Natural killer cell (primary cell): ENCODE data around the gene CNPY1. TPM values are rescaled to one million over a fixed set of nuclear protein-coding genes. Genes with fewer than 3 reads are reported as not detected.
"Not testable (repeated sequence)": the region's sequence is repeated elsewhere in the genome, so short reads cannot be mapped to it uniquely, and the experiment has no call there.

ENCODE experiments used
- ATAC-seq, 3 donors: fragments of 150-1000 bp in 2 of 3; fragments of 200-7000 bp in 1 of 3; cut with Tn5 transposase; 1 replicate in 1 of 3; 2 replicates in 2 of 3; pipeline ENCODE4 v1.10.0; 2021; ENCODE audit warnings: mild to moderate bottlenecking in 2 of 3, moderate library complexity in 2 of 3
- DNase-seq, 2 donors: peaks; one replicate each; pipeline versions ENCODE4 v3.0.0 to v3.0.0-alpha.2; 2013 to 2021; ENCODE audit warnings: mixed read lengths in 1 of 2
- H3K27ac ChIP-seq: one replicate; pipeline ENCODE4 v1.5.1; 2013; ENCODE audit warnings: mild to moderate bottlenecking, low read length
- H3K27me3 ChIP-seq: one replicate; pipeline ENCODE4 v1.6.1; 2013; ENCODE audit warnings: low read length; ENCODE audit not compliant: control insufficient read depth, insufficient read depth
- H3K36me3 ChIP-seq: one replicate; pipeline ENCODE4 v1.6.1; 2013; ENCODE audit warnings: low read length; ENCODE audit not compliant: control insufficient read depth, insufficient read depth
- H3K4me1 ChIP-seq: one replicate; pipeline ENCODE4 v1.6.1; 2013; ENCODE audit warnings: low read length; ENCODE audit not compliant: control insufficient read depth, insufficient read depth
- H3K4me3 ChIP-seq: one replicate; pipeline ENCODE4 v1.5.1; 2013; ENCODE audit warnings: low read length
- H3K9me3 ChIP-seq: one replicate; pipeline ENCODE4 v1.6.1; 2013; ENCODE audit warnings: low read length; ENCODE audit not compliant: control insufficient read depth, insufficient read depth
- H3K27ac Mint-ChIP-seq, 2 donors: one replicate each; pipeline ENCODE4 v1.8.0; 2022; ENCODE audit warnings: mild to moderate bottlenecking in 2 of 2, mixed read lengths in 2 of 2, moderate library complexity in 1 of 2
- H3K27me3 Mint-ChIP-seq, 2 donors: one replicate each; pipeline ENCODE4 v1.8.0; 2022; ENCODE audit warnings: low read depth in 2 of 2, mixed read lengths in 2 of 2
- H3K36me3 Mint-ChIP-seq: one replicate; pipeline ENCODE4 v1.8.0; 2022; ENCODE audit warnings: mixed read lengths
- H3K4me1 Mint-ChIP-seq, 2 donors: one replicate each; pipeline ENCODE4 v1.8.0; 2022; ENCODE audit warnings: mixed read lengths in 2 of 2
- H3K4me3 Mint-ChIP-seq: one replicate; pipeline ENCODE4 v1.8.0; 2022; ENCODE audit warnings: mild to moderate bottlenecking, moderate library complexity, mixed read lengths
- H3K9me3 Mint-ChIP-seq, 2 donors: one replicate each; pipeline ENCODE4 v1.8.0; 2022; ENCODE audit warnings: mixed read lengths in 2 of 2
- WGBS: methylation state at CpG from one replicate; pipeline ENCODE4 v1.1.7; 2013; ENCODE audit warnings: missing lambda C conversion rate; ENCODE audit not compliant: insufficient coverage; 5-methylcytosine and 5-hydroxymethylcytosine counted together
- intact Hi-C: fragments of 100-400 bp; cut with micrococcal nuclease; formaldehyde crosslinking; loops from one replicate; pipeline ENCODE4 v1.14.2; 2022
- total RNA-seq, 4 donors: library from RNA; stranded (reverse); fragments of 120-200 nt in 1 of 4; gene quantifications; one replicate each; pipeline versions ENCODE4 v1.2.3 to v1.2.4, GENCODE V29; 2013 to 2022
- TF ChIP-seq, protein P1 (sequence below): fragments of 200-600 bp; IDR thresholded peaks from one replicate; pipeline ENCODE4 v1.8.0; 2022; ENCODE audit warnings: antibody characterized with exemption

CNPY1 gene
- total RNA-seq, 3 donors from 2014 or later (not counting 1 experiment from before 2014, with no cell fraction given), result not detected

DNA sequence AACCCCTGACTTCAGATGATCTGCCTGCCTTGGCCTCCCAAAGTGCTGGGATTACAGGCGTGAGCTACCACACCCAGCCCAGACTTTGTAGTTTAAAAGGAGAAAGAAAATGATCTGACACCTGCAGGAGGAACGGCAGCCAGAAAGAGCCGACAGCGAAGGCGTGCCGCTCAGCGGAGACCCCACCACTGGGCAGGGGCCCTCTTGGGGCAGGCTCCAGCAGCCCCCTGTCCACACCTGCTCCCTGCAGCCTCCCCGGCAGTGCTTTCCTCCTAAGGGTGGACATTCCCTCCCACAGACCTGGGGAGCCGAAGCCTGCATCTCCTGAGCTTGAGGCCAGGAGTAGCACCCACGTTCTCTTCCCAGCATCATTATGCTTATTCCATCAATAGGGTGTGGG, 19.2 kb upstream of the CNPY1 start:
- no peaks in the 10 kb centered on the region for H3K4me1 ChIP-seq
- Mint-ChIP-seq H3K9me3 (no peaks in the 10 kb centered on the region), H3K27me3 (peaks cover 6 to 14% of the 10 kb centered on the region in 2 donors), H3K4me3 (no peak overlapping the region), H3K27ac (no peak overlapping the region), H3K4me1 (no peaks in the 10 kb centered on the region), H3K36me3 (no peaks in the 10 kb centered on the region)
- DNase-seq (no peak), ATAC-seq (no peak)
- no peak overlapping the region for H3K4me3 ChIP-seq
- no peaks in the 10 kb centered on the region for H3K27me3 ChIP-seq
- no peaks in the 10 kb centered on the region for H3K9me3 ChIP-seq
- intact Hi-C loops, result no loop called here
- H3K36me3 ChIP-seq, result no peaks in the 10 kb centered on the region
- TF ChIP-seq, protein P1, sequence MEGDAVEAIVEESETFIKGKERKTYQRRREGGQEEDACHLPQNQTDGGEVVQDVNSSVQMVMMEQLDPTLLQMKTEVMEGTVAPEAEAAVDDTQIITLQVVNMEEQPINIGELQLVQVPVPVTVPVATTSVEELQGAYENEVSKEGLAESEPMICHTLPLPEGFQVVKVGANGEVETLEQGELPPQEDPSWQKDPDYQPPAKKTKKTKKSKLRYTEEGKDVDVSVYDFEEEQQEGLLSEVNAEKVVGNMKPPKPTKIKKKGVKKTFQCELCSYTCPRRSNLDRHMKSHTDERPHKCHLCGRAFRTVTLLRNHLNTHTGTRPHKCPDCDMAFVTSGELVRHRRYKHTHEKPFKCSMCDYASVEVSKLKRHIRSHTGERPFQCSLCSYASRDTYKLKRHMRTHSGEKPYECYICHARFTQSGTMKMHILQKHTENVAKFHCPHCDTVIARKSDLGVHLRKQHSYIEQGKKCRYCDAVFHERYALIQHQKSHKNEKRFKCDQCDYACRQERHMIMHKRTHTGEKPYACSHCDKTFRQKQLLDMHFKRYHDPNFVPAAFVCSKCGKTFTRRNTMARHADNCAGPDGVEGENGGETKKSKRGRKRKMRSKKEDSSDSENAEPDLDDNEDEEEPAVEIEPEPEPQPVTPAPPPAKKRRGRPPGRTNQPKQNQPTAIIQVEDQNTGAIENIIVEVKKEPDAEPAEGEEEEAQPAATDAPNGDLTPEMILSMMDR, result no peak
- 91% methylated on average over 10 of the region's 10 CpGs for WGBS
- no peak overlapping the region for H3K27ac ChIP-seq

DNA sequence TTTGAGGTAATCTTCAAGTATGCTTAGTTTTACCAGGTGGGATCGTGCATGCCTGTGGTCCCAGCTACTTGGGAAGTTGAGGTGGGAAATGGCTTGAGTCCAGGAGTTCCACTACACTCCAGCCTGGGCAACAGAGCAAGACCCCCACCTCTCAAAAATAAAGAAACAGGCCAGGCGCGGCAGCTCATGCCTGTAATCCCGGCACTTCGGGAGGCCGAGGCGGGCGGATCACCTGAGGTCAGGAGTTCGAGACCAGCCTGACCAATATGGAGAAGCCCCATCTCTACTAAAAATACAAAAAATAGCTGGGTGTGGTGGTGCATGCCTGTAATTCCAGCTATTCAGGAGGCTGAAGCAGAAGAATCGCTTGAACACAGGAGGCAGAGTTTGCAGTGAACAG, 16.6 kb upstream of the CNPY1 start:
- H3K4me3 Mint-ChIP-seq, ATAC-seq, DNase-seq, H3K36me3 Mint-ChIP-seq, H3K4me3 ChIP-seq, H3K4me1 Mint-ChIP-seq, H3K27ac ChIP-seq, H3K9me3 Mint-ChIP-seq, intact Hi-C loops, H3K4me1 ChIP-seq, H3K27ac Mint-ChIP-seq, H3K36me3 ChIP-seq, H3K27me3 ChIP-seq, H3K9me3 ChIP-seq: not testable (repeated sequence)
- WGBS, result 97% methylated on average over 7 of the region's 10 CpGs
- peaks cover 11 to 22% of the 10 kb centered on the region in 2 donors for H3K27me3 Mint-ChIP-seq

DNA sequence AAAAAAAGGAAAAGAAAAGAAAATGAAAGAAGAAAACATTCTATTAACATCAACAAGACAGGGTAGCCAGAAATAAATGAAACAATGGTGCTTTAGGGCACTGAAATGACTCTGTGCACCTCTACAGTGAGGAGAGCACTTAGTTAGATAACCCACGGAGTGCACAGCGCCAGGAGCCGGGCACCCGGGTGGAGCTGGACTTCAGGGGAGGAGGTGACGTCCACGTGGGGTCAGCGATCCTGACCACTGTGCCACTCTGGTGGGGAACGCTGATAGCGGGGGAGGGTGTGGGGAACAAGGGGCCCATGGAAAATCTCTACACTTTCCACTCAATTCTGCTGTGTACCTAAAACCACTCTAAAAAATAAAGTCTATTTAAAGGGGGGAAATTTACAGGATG, 15.7 kb upstream of the CNPY1 start:
- H3K27ac ChIP-seq, result no peak overlapping the region
- no peak for ATAC-seq
- H3K9me3 ChIP-seq, result no peaks in the 10 kb centered on the region
- Mint-ChIP-seq H3K4me1 (no peaks in the 10 kb centered on the region), H3K27me3 (peaks cover 11 to 22% of the 10 kb centered on the region in 2 donors), H3K27ac (no peak overlapping the region), H3K4me3 (no peak overlapping the region), H3K36me3 (no peaks in the 10 kb centered on the region), H3K9me3 (no peaks in the 10 kb centered on the region)
- no peak for DNase-seq
- WGBS, result 85% methylated on average over 7 of the region's 9 CpGs
- TF ChIP-seq, protein P1, result no peak
- H3K36me3 ChIP-seq, result no peaks in the 10 kb centered on the region
- no peaks in the 10 kb centered on the region for H3K4me1 ChIP-seq
- H3K27me3 ChIP-seq, result no peaks in the 10 kb centered on the region
- H3K4me3 ChIP-seq, result no peak overlapping the region
- intact Hi-C loops, result no loop called here

GRCh38 chr7:155560982-155561686, 14.8 kb upstream of the CNPY1 start:
- no peaks in the 10 kb centered on the region for H3K36me3 ChIP-seq
- no peaks in the 10 kb centered on the region for H3K4me1 ChIP-seq
- H3K36me3 Mint-ChIP-seq, result no peaks in the 10 kb centered on the region
- 81% methylated on average over 15 of the region's 18 CpGs for WGBS
- TF ChIP-seq, protein P1, result no peak
- no peaks in the 10 kb centered on the region for H3K9me3 Mint-ChIP-seq
- H3K4me3 ChIP-seq, result no peak overlapping the region
- no peaks in the 10 kb centered on the region for H3K9me3 ChIP-seq
- no peak overlapping the region for H3K4me3 Mint-ChIP-seq
- no peaks in the 10 kb centered on the region for H3K27me3 ChIP-seq
- no peak for DNase-seq
- ATAC-seq, result no peak
- H3K27ac ChIP-seq, result no peak overlapping the region
- H3K27me3 Mint-ChIP-seq, result peaks cover 11 to 22% of the 10 kb centered on the region in 2 donors
- intact Hi-C loops, result no loop called here
- H3K27ac Mint-ChIP-seq, result no peak overlapping the region
- no peaks in the 10 kb centered on the region for H3K4me1 Mint-ChIP-seq
